WTC11 (cell line): ENCODE data around the gene DYNLT1.

Source experiments
- GABPB1 ChIP-seq: sonication (generic); formaldehyde crosslinking; IDR thresholded peaks from 2 replicates; pipeline ENCODE4 v1.8.1; 2023; ENCODE audit warnings: mild to moderate bottlenecking, missing genetic modification reagents
- TF ChIP-seq, protein P1 (sequence below): sonication (generic); formaldehyde crosslinking; IDR thresholded peaks from 2 replicates; pipeline ENCODE4 v1.8.0; 2022; ENCODE audit warnings: mild to moderate bottlenecking, missing genetic modification reagents

- no peak for TF ChIP-seq GABPB1 (CRISPR knock-in tag)
- TF ChIP-seq, protein P1, sequence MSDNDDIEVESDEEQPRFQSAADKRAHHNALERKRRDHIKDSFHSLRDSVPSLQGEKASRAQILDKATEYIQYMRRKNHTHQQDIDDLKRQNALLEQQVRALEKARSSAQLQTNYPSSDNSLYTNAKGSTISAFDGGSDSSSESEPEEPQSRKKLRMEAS = no peak
Observed at GRCh38 chr6:158634695-158635426, 9.7 kb downstream of the DYNLT1 start.
